RPMI8226 (cell line): ENCODE data around the gene APOOL.
A peak's percentile ranks its signal among the peaks of the same experiment; 100 is the strongest.

Source experiments
- DNase-seq: peaks from one replicate; pipeline ENCODE4 v3.0.0-alpha.2; 2015

Gene APOOL

DNA sequence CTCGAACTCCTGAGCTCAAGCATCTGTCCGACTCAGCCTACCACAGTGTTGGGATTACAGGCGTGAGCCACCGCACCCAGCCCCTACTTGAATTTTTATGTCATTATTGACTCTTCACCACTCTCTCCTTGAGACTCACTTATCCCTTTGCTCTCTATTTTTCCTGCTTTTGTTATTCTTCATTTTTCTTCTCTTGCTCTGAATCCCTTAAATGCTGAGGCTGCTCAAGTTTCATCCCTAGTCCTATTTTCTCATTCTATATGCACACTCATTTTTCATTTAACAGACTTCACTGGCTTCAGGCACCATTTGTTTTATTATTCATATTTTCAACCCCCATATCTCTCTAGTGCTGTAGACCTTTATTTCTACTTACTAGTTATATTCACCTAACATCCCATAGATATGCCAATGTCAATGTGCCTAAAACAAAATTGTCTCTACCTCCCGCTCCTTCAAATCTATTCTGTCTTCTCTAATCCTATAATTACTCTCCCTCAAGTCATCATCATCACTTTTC is 85.7 kb downstream of the APOOL start:
- no peak for DNase-seq

DNA sequence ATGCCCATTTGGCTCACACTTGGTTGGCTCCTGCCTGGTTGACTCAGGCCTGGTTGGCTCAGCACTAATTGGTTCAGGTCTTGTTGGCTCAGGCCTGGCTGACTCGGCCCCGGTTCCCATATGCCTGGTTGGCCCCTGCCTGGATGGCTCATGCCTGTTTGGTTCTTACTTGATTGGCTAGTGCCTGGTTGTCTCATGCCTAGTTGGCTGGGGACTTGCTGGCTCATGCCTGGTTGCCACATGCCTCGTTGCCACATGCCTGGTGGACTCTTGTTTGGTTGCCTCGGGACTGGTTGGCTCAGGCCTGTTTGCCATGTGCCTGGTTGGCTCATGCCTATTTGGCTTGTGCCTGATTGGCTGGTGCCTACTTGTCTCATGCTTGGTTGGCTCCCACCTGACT is 103.7 kb downstream of the APOOL start:
- DNase-seq = no peak

DNA sequence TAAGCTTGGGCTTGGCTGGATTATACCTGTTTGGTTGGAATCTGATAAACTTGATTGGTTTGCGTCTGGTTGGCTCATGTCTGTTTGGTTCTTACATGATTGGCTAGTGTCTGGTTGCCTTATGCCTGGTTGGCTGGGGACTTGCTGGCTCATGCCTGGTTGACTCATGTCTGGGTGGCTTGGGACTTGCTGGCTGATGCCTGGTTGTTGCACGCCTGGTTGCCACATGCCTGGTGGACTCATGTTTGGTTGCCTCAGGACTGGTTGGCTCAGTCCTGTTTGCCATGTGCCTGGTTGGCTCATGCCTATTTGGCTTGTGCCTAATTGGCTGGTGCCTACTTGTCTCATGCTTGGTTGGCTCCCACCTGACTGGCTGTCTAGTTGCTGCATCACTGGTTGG is 104.5 kb downstream of the APOOL start:
- no peak for DNase-seq

GRCh38 chrX:85109235-85109634 is 105.6 kb downstream of the APOOL start:
- DNase-seq = peak; percentile 39

GRCh38 chrX:85111347-85111746 is 107.7 kb downstream of the APOOL start:
- peak; percentile 15 for DNase-seq

GRCh38 chrX:85112293-85112692 is 108.6 kb downstream of the APOOL start:
- DNase-seq = peak; percentile 58

- no peak for DNase-seq
Observed at GRCh38 chrX:85113746-85114145, 110.1 kb downstream of the APOOL start.

DNA sequence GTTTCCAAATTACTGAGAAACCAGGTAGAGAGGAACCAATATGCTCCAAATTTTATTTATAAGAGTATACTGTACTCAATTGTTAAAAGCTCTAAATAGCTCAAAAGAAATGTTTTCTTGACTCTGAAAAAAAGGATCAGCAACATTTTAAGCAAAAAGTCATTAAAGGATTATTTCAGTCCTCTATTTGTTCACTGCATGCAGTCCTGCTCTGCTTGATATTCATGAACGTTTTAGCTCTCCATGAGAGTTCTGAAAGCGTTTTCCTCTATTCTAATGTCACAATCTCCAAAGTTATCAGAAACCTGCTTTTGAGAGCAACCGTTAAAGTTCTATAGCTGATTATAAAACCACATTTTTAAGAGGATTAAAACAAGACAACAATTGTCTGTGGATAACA is 110.5 kb downstream of the APOOL start:
- DNase-seq = no peak

GRCh38 chrX:85114776-85115175 is 111.1 kb downstream of the APOOL start:
- DNase-seq = no peak

DNA sequence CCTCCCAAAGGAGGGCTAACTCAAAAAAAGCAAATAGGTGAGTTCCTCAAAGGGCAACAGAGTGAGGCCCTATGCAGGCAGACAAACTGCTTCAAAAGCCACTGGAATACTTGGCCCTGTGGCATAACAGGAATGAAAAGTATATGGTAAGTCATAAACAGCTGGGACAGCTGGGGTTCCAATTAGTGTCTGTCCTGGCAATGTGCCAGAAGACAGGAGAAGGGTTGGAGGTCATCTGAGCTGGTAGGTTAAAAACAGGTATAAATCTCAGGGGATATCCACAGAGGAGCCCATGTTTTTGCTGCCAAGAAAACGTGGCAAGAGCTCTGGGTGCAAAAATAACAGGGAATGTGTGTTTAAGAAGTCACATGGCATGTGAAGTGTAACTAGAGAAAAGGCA is 111.6 kb downstream of the APOOL start:
- peak; percentile 4 for DNase-seq

DNA sequence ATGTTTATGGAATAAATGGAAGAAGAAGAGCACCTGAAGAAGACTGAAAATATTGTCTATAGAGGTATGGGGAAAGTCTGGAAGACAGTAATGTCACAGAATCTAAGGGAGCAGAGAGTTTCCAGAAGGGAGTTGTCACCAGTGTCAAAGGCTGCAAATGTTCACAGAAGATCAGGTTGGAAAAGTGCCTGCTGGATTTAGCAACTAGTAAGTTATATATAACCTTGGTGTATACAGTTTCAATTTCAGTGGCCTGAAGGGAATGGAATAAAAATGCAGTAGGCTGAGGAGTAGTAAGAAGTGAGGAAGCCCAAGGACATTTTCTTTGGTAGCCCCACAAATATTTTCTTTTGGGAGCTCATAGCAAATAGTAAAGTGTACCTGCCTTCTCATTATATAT is 132.7 kb downstream of the APOOL start:
- no peak for DNase-seq

DNA sequence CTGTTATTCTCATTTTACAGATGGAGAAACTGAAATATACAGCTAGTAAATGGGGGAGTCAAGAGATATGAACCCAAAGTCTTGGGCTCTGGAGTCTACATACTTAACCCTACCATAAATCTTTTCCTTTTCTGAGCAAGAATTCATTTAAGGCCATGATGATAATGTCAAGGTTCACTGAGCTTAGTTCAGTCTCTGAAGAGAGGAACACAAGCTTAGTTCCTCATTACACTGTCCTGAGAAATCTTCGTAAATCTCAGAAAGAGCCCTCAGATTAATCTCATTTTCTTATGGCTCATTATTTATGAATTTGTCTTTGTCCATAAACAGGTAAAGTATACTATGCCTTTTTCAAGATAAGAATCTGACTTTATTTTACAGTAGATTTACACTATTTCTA is 135.7 kb downstream of the APOOL start:
- DNase-seq = no peak

- no peak for DNase-seq
Observed at GRCh38 chrX:85140964-85141363, 137.3 kb downstream of the APOOL start.
